Fibroblast of pulmonary artery (primary cell): ENCODE data around the gene TSPAN9.

Experiments
- DNase-seq: peaks from one replicate; pipeline ENCODE4 v3.0.0-alpha.2; 2010; ENCODE audit warnings: low read depth
- H3K4me3 ChIP-seq: replicated peaks from 2 replicates; pipeline ENCODE4 v1.5.1; 2011; ENCODE audit warnings: low read depth, mild to moderate bottlenecking, control low read depth, low read length, moderate library complexity
- CTCF ChIP-seq: IDR thresholded peaks from 2 replicates; pipeline ENCODE4 v1.5.1; 2011; ENCODE audit warnings: mild to moderate bottlenecking, control low read depth, low read length, inconsistent platforms; ENCODE audit errors: missing control alignments

Gene TSPAN9

GRCh38 chr12:3335078-3335487, 257.9 kb downstream of the TSPAN9 start:
- no peak for DNase-seq
- H3K4me3 ChIP-seq: no peak overlapping the region
- no peak for TF ChIP-seq CTCF
